Astrocyte (in vitro differentiated cells and primary cell): Measurements from ENCODE around the gene COL5A2. TPM values are rescaled to one million over a fixed set of nuclear protein-coding genes. Genes with fewer than 3 reads are reported as not detected.

Experiments
- DNase-seq: peaks from one replicate; pipeline ENCODE4 v3.0.0-alpha.2; 2010; ENCODE audit warnings: low read depth
- FAIRE-seq: peaks from 2 replicates; lab custom pipeline; 2011; peaks lifted over from hg19 to GRCh38; lab: Jason Lieb, UNC
- H2AFZ ChIP-seq: 2 replicates; pipeline ENCODE4 v1.6.0; 2012; ENCODE audit warnings: low read depth, low read length, inconsistent platforms
- H3K27ac ChIP-seq: 2 replicates; pipeline ENCODE4 v1.5.1; 2011; ENCODE audit warnings: low read depth, low read length, inconsistent platforms
- H3K27me3 ChIP-seq: 2 replicates; pipeline ENCODE4 v1.6.0; 2011; ENCODE audit warnings: low read length, inconsistent platforms; ENCODE audit not compliant: insufficient read depth
- H3K36me3 ChIP-seq: 2 replicates; pipeline ENCODE4 v1.5.1; 2011; ENCODE audit warnings: low read length, inconsistent platforms; ENCODE audit not compliant: insufficient read depth
- H3K4me1 ChIP-seq: 2 replicates; pipeline ENCODE4 v1.5.1; 2011; ENCODE audit warnings: low read length, inconsistent platforms; ENCODE audit not compliant: insufficient read depth
- H3K4me2 ChIP-seq: 2 replicates; pipeline ENCODE4 v1.6.0; 2012; ENCODE audit warnings: low read length, inconsistent platforms
- H3K4me3 ChIP-seq: 2 replicates; pipeline ENCODE4 v1.5.1; 2011; ENCODE audit warnings: low read depth, mild to moderate bottlenecking, low read length, inconsistent platforms; ENCODE audit not compliant: insufficient read depth
- H3K79me2 ChIP-seq: 2 replicates; pipeline ENCODE4 v1.6.0; 2012; ENCODE audit warnings: mild to moderate bottlenecking, low read length, inconsistent platforms; ENCODE audit not compliant: insufficient read depth
- H3K9ac ChIP-seq: 2 replicates; pipeline ENCODE4 v1.6.0; 2012; ENCODE audit warnings: mild to moderate bottlenecking, low read length, inconsistent platforms
- H3K9me3 ChIP-seq: 2 replicates; pipeline ENCODE4 v1.5.1; 2012; ENCODE audit warnings: low read depth, mild to moderate bottlenecking, low read length, inconsistent platforms; ENCODE audit not compliant: insufficient read depth
- H4K20me1 ChIP-seq: 2 replicates; pipeline ENCODE4 v1.6.0; 2012; ENCODE audit warnings: low read length, inconsistent platforms; ENCODE audit not compliant: insufficient read depth
- H3K27ac Mint-ChIP-seq: one replicate; pipeline ENCODE4 v1.8.0; 2021; ENCODE audit warnings: mild to moderate bottlenecking, mixed read lengths; ENCODE audit not compliant: unreplicated experiment
- H3K27me3 Mint-ChIP-seq: one replicate; pipeline ENCODE4 v1.8.0; 2021; ENCODE audit warnings: low read depth, mixed read lengths; ENCODE audit not compliant: unreplicated experiment
- H3K36me3 Mint-ChIP-seq: one replicate; pipeline ENCODE4 v1.8.0; 2021; ENCODE audit warnings: low read depth, mixed read lengths; ENCODE audit not compliant: unreplicated experiment
- H3K4me1 Mint-ChIP-seq: one replicate; pipeline ENCODE4 v1.8.0; 2021; ENCODE audit warnings: low read depth, mixed read lengths; ENCODE audit not compliant: unreplicated experiment
- H3K4me3 Mint-ChIP-seq: one replicate; pipeline ENCODE4 v1.8.0; 2021; ENCODE audit warnings: mild to moderate bottlenecking, moderate library complexity, mixed read lengths; ENCODE audit not compliant: unreplicated experiment
- H3K9me3 Mint-ChIP-seq: one replicate; pipeline ENCODE4 v1.8.0; 2021; ENCODE audit warnings: mild to moderate bottlenecking, mixed read lengths; ENCODE audit not compliant: unreplicated experiment
- EZH2 ChIP-seq: IDR thresholded peaks from 2 replicates; pipeline ENCODE4 v1.6.1; 2012; ENCODE audit warnings: mild to moderate bottlenecking, low read length, inconsistent platforms; ENCODE audit not compliant: insufficient read depth
- total RNA-seq: library from RNA; stranded (reverse); gene quantifications from 2 replicates; pipeline ENCODE4 v1.2.1, GENCODE V29; 2021
- TF ChIP-seq, protein P1 (sequence below): IDR thresholded peaks from 2 replicates; pipeline ENCODE4 v1.5.1; 2011; ENCODE audit warnings: low read depth, mild to moderate bottlenecking, inconsistent platforms, low read length, moderate library complexity; ENCODE audit not compliant: insufficient read depth

The COL5A2 gene
- total RNA-seq, 1 donor from 2014 or later, result 429 TPM

- peak overlapping the region; percentile 82 for H3K27ac ChIP-seq
- H3K4me2 ChIP-seq, result peak overlapping the region; percentile 87
- peaks cover 81% of the 10 kb centered on the region for H3K79me2 ChIP-seq
- TF ChIP-seq EZH2, result no peak
- TF ChIP-seq, protein P1, sequence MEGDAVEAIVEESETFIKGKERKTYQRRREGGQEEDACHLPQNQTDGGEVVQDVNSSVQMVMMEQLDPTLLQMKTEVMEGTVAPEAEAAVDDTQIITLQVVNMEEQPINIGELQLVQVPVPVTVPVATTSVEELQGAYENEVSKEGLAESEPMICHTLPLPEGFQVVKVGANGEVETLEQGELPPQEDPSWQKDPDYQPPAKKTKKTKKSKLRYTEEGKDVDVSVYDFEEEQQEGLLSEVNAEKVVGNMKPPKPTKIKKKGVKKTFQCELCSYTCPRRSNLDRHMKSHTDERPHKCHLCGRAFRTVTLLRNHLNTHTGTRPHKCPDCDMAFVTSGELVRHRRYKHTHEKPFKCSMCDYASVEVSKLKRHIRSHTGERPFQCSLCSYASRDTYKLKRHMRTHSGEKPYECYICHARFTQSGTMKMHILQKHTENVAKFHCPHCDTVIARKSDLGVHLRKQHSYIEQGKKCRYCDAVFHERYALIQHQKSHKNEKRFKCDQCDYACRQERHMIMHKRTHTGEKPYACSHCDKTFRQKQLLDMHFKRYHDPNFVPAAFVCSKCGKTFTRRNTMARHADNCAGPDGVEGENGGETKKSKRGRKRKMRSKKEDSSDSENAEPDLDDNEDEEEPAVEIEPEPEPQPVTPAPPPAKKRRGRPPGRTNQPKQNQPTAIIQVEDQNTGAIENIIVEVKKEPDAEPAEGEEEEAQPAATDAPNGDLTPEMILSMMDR, result no peak
- peaks cover 28% of the 10 kb centered on the region for H4K20me1 ChIP-seq
- Mint-ChIP-seq H3K36me3 (no peaks in the 10 kb centered on the region), H3K4me3 (peak overlapping the region; percentile 93), H3K27ac (peak overlapping the region; percentile 54), H3K27me3 (no peaks in the 10 kb centered on the region), H3K9me3 (no peaks in the 10 kb centered on the region), H3K4me1 (peaks cover 7% of the 10 kb centered on the region)
- no peak overlapping the region for H2AFZ ChIP-seq
- no peak for FAIRE-seq
- peak overlapping the region; percentile 97 for H3K9ac ChIP-seq
- no peaks in the 10 kb centered on the region for H3K27me3 ChIP-seq
- peak overlapping the region; percentile 98 for H3K4me3 ChIP-seq
- H3K9me3 ChIP-seq, result no peaks in the 10 kb centered on the region
- H3K4me1 ChIP-seq, result peaks cover 2% of the 10 kb centered on the region
- no peak for DNase-seq
- peaks cover 12% of the 10 kb centered on the region for H3K36me3 ChIP-seq
Measured at GRCh38 chr2:189177251-189177840, 2.2 kb downstream of the COL5A2 start.

GRCh38 chr2:189176516-189176915 is 3.0 kb downstream of the COL5A2 start:
- Mint-ChIP-seq H3K4me3 (peak overlapping the region; percentile 93), H3K27me3 (no peaks in the 10 kb centered on the region), H3K9me3 (no peaks in the 10 kb centered on the region), H3K4me1 (peaks cover 7% of the 10 kb centered on the region), H3K36me3 (no peaks in the 10 kb centered on the region), H3K27ac (peak overlapping the region; percentile 0)
- Histone ChIP-seq H3K4me3 (peak overlapping the region; percentile 98), H3K27ac (peak overlapping the region; percentile 82), H3K79me2 (peaks cover 89% of the 10 kb centered on the region), H3K9me3 (no peaks in the 10 kb centered on the region), H3K36me3 (peaks cover 18% of the 10 kb centered on the region), H2AFZ (no peak overlapping the region), H3K27me3 (no peaks in the 10 kb centered on the region), H3K4me2 (peak overlapping the region; percentile 87), H3K4me1 (peaks cover 6% of the 10 kb centered on the region), H3K9ac (peak overlapping the region; percentile 97), H4K20me1 (peaks cover 36% of the 10 kb centered on the region)
- TF ChIP-seq EZH2, result no peak
- TF ChIP-seq, protein P1, result no peak
- FAIRE-seq (no peak), DNase-seq (no peak)

DNA sequence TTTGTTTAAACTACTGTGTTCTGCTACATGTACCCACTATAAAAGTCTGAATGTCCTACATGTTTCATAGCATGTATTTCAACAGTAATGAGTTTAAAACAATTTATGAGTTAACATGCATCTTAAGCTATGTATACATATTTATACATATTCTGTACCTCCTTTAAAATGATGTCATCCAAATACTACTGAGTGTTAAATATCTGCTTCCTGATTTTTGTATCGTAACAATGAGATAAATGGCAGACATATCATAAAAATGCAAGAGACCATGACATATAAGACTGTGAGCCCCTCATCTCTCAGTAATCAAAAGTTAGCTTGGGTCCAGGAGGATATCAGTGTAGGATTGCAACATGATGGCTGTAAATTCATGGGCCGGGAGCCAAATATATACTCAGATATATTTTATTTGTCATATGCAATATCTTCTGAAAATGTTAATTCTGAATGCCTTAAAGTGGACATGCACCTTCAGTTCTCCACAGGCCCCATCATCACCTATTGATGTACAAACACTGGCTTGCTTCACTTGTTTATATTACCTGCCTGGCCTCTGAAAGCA is 3.6 kb downstream of the COL5A2 start:
- Mint-ChIP-seq H3K27me3 (no peaks in the 10 kb centered on the region), H3K27ac (no peak overlapping the region), H3K9me3 (no peaks in the 10 kb centered on the region), H3K4me3 (peak overlapping the region; percentile 93), H3K4me1 (peaks cover 7% of the 10 kb centered on the region), H3K36me3 (no peaks in the 10 kb centered on the region)
- Histone ChIP-seq H3K4me1 (peaks cover 6% of the 10 kb centered on the region), H4K20me1 (peaks cover 42% of the 10 kb centered on the region), H3K4me3 (peak overlapping the region; percentile 98), H3K27me3 (no peaks in the 10 kb centered on the region), H3K4me2 (peak overlapping the region; percentile 87), H3K9me3 (no peaks in the 10 kb centered on the region), H3K36me3 (peaks cover 23% of the 10 kb centered on the region), H3K27ac (peak overlapping the region; percentile 82), H3K9ac (peak overlapping the region; percentile 97), H2AFZ (no peak overlapping the region), H3K79me2 (peaks cover 95% of the 10 kb centered on the region)
- FAIRE-seq (no peak), DNase-seq (no peak)
- TF ChIP-seq, protein P1, result no peak
- TF ChIP-seq EZH2, result no peak
